ENCODE data around the gene EPHA6. TPM values are rescaled to one million over a fixed set of nuclear protein-coding genes. Genes with fewer than 3 reads are reported as not detected.

EPHA6 gene
- total and polyA plus RNA-seq, 12 donors: 0.21 to 0.88 (median 0.59) TPM; not detected in 3

DNA sequence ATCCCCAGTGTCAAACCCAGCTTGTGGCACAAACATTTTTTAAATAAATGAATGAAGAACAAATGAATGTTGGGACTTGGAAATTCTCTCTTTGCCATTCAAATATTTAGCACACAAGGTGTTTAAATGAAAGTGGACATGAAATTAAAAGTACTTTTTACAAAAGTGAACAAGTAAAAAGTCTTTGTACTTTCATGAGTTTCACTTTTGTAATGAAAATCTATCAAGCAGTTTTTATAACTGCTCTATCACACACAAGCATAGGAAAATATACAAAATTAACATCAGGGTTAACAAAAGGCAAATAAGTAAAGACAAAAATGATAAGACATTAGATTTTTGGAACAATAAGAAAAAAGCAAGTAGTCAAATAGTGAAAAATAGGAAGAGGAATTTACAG, 866.3 kb downstream of the EPHA6 start:
- Histone ChIP-seq H3K4me3 (no peak overlapping the region), H3K27ac (no peak overlapping the region), H3K4me1 (peaks cover 0 to 4% (median 0%) of the 10 kb centered on the region in 9 donors), H3K36me3 (no peaks in the 10 kb centered on the region), H3K9me3 (no peaks in the 10 kb centered on the region), H3K27me3 (no peaks in the 10 kb centered on the region)
- no peak for ATAC-seq
- TF ChIP-seq, protein P1, sequence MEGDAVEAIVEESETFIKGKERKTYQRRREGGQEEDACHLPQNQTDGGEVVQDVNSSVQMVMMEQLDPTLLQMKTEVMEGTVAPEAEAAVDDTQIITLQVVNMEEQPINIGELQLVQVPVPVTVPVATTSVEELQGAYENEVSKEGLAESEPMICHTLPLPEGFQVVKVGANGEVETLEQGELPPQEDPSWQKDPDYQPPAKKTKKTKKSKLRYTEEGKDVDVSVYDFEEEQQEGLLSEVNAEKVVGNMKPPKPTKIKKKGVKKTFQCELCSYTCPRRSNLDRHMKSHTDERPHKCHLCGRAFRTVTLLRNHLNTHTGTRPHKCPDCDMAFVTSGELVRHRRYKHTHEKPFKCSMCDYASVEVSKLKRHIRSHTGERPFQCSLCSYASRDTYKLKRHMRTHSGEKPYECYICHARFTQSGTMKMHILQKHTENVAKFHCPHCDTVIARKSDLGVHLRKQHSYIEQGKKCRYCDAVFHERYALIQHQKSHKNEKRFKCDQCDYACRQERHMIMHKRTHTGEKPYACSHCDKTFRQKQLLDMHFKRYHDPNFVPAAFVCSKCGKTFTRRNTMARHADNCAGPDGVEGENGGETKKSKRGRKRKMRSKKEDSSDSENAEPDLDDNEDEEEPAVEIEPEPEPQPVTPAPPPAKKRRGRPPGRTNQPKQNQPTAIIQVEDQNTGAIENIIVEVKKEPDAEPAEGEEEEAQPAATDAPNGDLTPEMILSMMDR (IDR thresholded peaks at IDR 0.05): no peak
- intact Hi-C loops (cut with DNase I): no loop called here
- no peak for DNase-seq

DNA sequence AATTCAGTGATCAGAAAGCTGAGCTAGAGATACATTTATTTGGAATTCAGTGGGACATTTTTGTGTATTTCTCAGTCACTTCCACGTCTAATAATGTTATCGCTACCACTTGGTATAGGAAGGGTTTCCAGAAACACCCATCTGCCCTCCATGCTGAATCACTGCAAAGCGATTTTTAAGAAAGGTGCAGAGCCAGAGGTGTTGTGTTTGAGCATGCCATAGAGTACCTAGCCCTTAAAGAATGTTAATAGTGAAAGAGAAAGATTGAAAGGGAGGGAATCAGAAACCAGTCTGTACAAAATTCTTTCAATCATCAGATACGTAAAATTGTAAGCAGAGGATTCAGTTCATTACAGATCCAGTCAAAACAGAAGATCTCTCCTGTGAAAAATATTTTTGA, 870.1 kb downstream of the EPHA6 start:
- no peak for ATAC-seq
- 87 to 91% methylated on average over 4 of the region's 4 CpGs for WGBS, 2 donors
- TF ChIP-seq, protein P1 (IDR thresholded peaks at IDR 0.05): no peak
- Histone ChIP-seq H3K27ac (no peak overlapping the region), H3K9me3 (no peaks in the 10 kb centered on the region), H3K27me3 (no peaks in the 10 kb centered on the region), H3K36me3 (no peaks in the 10 kb centered on the region), H3K4me1 (peaks cover 0 to 3% (median 0%) of the 10 kb centered on the region in 9 donors), H3K4me3 (no peak overlapping the region)
- no peak for DNase-seq
- intact Hi-C loops (cut with DNase I): no loop called here

DNA sequence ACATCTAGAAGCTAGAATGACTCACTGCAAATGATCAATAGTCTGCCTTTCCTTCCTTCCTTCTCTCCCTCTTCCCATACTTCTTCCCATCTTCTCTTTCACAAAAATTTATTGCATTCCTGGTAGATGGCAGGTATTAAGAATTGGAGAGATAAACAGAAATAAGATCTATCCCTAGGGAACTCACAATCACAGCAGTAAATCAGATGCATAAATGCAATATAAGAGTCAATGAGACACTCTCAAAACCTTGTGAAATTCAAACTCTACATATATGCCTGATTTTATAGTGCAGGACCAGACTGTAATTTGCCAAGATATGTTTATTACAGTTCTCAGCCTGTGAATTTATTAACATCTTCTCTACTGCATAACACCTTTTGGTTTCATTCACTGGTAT, 871.9 kb downstream of the EPHA6 start:
- Histone ChIP-seq H3K4me3 (no peak overlapping the region), H3K4me1 (no peaks in the 10 kb centered on the region), H3K27ac (no peak overlapping the region), H3K36me3 (no peaks in the 10 kb centered on the region), H3K27me3 (no peaks in the 10 kb centered on the region), H3K9me3 (no peaks in the 10 kb centered on the region)
- TF ChIP-seq, protein P1 (IDR thresholded peaks at IDR 0.05): no peak
- ATAC-seq (no peak), DNase-seq (no peak)
- intact Hi-C loops (cut with DNase I): no loop called here

DNA sequence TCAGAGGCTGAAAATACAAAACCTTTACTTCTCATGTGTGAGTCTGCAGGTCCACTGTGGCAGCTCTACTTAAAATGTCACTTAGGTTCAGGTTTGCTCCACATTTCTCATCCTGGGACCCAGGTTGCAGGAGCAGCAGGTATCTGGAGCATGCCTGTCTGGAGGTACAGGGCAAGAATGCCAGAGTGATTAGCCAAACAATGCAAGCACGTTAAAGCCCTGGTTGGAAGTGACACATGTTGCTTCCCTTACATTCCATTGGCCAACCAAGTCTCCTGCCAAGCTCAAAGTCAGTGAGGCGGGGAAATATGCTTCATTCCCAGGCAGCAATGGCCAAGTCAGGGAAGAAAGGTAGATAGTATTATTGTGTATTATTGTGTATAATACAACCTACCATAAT, 873.3 kb downstream of the EPHA6 start:
- Histone ChIP-seq H3K9me3 (no peaks in the 10 kb centered on the region), H3K36me3 (no peaks in the 10 kb centered on the region), H3K27me3 (no peaks in the 10 kb centered on the region), H3K27ac (no peak overlapping the region), H3K4me1 (no peaks in the 10 kb centered on the region), H3K4me3 (no peak overlapping the region)
- TF ChIP-seq, protein P1 (IDR thresholded peaks at IDR 0.05): no peak
- intact Hi-C loops (cut with DNase I): no loop called here
- DNase-seq (no peak), ATAC-seq (no peak)
- 46% methylated on average over 2 of the region's 2 CpGs for WGBS, 2 donors

DNA sequence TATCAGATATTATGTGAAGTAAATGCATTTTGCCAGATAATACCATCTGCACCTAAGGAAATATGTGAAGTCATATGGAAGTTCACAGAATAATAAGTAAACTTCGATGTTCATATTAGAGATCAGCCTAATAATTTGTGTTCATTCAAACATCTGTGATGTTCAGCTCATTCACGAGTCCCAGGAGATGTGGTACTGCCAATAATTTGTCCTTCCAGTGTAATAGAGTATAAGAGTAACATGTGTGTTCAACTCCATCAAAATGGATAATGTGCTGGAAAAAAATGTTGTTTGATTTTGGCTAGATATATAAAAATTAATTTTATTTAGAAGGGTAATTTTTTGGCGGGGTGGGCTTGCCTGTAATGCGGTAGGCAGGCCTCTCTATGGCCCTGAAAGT, 874.7 kb downstream of the EPHA6 start:
- H3K36me3 ChIP-seq: no peaks in the 10 kb centered on the region
- H3K27ac ChIP-seq: no peak overlapping the region
- TF ChIP-seq, protein P1 (IDR thresholded peaks at IDR 0.05): no peak
- intact Hi-C loops (cut with DNase I): no loop called here
- no peaks in the 10 kb centered on the region for H3K4me1 ChIP-seq
- WGBS, 2 donors: 83 to 85% methylated on average over 4 of the region's 4 CpGs
- DNase-seq: no peak
- H3K27me3 ChIP-seq: peaks cover 0 to 4% (median 0%) of the 10 kb centered on the region in 7 donors
- no peak overlapping the region for H3K4me3 ChIP-seq
- no peaks in the 10 kb centered on the region for H3K9me3 ChIP-seq
- ATAC-seq: no peak
